Measurements from ENCODE around the gene EMC7. TPM values are rescaled to one million over a fixed set of nuclear protein-coding genes. Genes with fewer than 3 reads are reported as not detected.

Gene EMC7
- total and polyA plus RNA-seq, 9 donors = 27.4 to 118 (median 41.5) TPM

- Histone ChIP-seq H3K4me3 (peak overlapping the region; percentile 89), H3K27ac (no peak overlapping the region), H3K27me3 (no peaks in the 10 kb centered on the region), H3K4me1 (ENCODE audit: insufficient read depth) (peaks cover 2% of the 10 kb centered on the region), H3K9me3 (no peaks in the 10 kb centered on the region), H3K36me3 (no peaks in the 10 kb centered on the region)
- intact Hi-C loops (cut with DNase I) = no loop called here
- no peak for TF ChIP-seq POLR2A (IDR thresholded peaks at IDR 0.05)
- TF ChIP-seq EP300 (IDR thresholded peaks at IDR 0.05) = no peak
- TF ChIP-seq CTCF (IDR thresholded peaks at IDR 0.05) = no peak
- DNase-seq = no peak
- 64 to 75% (median 72%) methylated on average over 1 of the region's 1 CpG for WGBS, 3 donors
Observed at GRCh38 chr15:34039790-34040113, 61.9 kb downstream of the EMC7 start.

GRCh38 chr15:34038871-34039789 lies 62.5 kb downstream of the EMC7 start, which contains the start of gene AVEN:
Gene AVEN, minus strand, starts transcription at chr15:34039204. Its CDS starts 158 bp downstream, at chr15:34039046.
- Histone ChIP-seq H3K4me3 (peak within 1 kb of the TSS; percentile 89), H3K36me3 (no peaks in the 10 kb centered on the region), H3K27ac (peak within 1 kb of the TSS; percentile 69 to 96), H3K4me1 (ENCODE audit: insufficient read depth) (peaks cover 2% of the 10 kb centered on the region), H3K27me3 (no peaks in the 10 kb centered on the region), H3K9me3 (no peaks in the 10 kb centered on the region)
- 1 to 2% (median 1%) methylated on average over 52 to 82 of the region's 82 CpGs for WGBS, 3 donors
- intact Hi-C loops (cut with DNase I) = no loop called here
- peak; percentile 32 to 75 (median 57) for DNase-seq
- TF ChIP-seq EP300 (IDR thresholded peaks at IDR 0.05) = no peak
- no peak for TF ChIP-seq CTCF (IDR thresholded peaks at IDR 0.05)
- TF ChIP-seq POLR2A (IDR thresholded peaks at IDR 0.05) = no peak

- no peaks in the 10 kb centered on the region for H3K27me3 ChIP-seq
- 0 to 1% (median 1%) methylated on average over 34 to 69 of the region's 70 CpGs for WGBS, 3 donors
Observed at GRCh38 chr15:34038023-34038870, 63.4 kb downstream of the EMC7 start.

More at GRCh38 chr15:34038023-34038870, 63.4 kb downstream of the EMC7 start:
- intact Hi-C loops (cut with DNase I) = no loop called here
- H3K4me1 ChIP-seq (ENCODE audit: insufficient read depth) = peaks cover 2% of the 10 kb centered on the region
- DNase-seq = peak; percentile 74 to 90 (median 83)
- TF ChIP-seq POLR2A (IDR thresholded peaks at IDR 0.05) (peak; percentile 56), EP300 (IDR thresholded peaks at IDR 0.05) (no peak)
- H3K36me3 ChIP-seq = no peaks in the 10 kb centered on the region
- no peaks in the 10 kb centered on the region for H3K9me3 ChIP-seq
- peak overlapping the region; percentile 69 to 96 for H3K27ac ChIP-seq
- H3K4me3 ChIP-seq = peak overlapping the region; percentile 89

Other genes with a start within 250 kb of the EMC7 start
- gene CHRM5, start 133.4 kb downstream of the EMC7 start, total RNA-seq = under 1 TPM in 1 of 7 donors, not detected in 6; 0.08 TPM
- gene CHRM5, start 133.4 kb downstream of the EMC7 start, polyA plus RNA-seq = not detected
- 10 to 100 TPM in 6 of 7 donors, 1 to 10 TPM in 1; 9.0 to 13.0 (median 11.5) TPM for gene AVEN, start 62.7 kb downstream of the EMC7 start, total RNA-seq
- 10 to 100 TPM in 1 of 2 donors, 1 to 10 TPM in 1; 9.3 to 20.9 TPM for gene AVEN, start 62.7 kb downstream of the EMC7 start, polyA plus RNA-seq
- gene PGBD4, start 221 bp upstream of the EMC7 start, total RNA-seq = 1 to 10 TPM in 4 of 7 donors, under 1 TPM in 3; 0.69 to 1.6 (median 1.1) TPM
- gene PGBD4, start 221 bp upstream of the EMC7 start, polyA plus RNA-seq = 1 to 10 TPM in 1 of 2 donors, under 1 TPM in 1; 0.46 to 1.0 TPM
- 10 to 100 TPM; 23.7 to 52.2 (median 37.4) TPM for gene KATNBL1, start 108.2 kb upstream of the EMC7 start, total RNA-seq
- 10 to 100 TPM; 12.9 to 27.1 TPM for gene KATNBL1, start 108.2 kb upstream of the EMC7 start, polyA plus RNA-seq
- 100 to 1,000 TPM in 1 of 7 donors, 10 to 100 TPM in 6; 84.4 to 107 (median 89.9) TPM for gene EMC4, start 123.2 kb upstream of the EMC7 start, total RNA-seq
- 100 to 1,000 TPM; 148 to 178 TPM for gene EMC4, start 123.2 kb upstream of the EMC7 start, polyA plus RNA-seq
- gene SLC12A6, start 235.9 kb upstream of the EMC7 start, total RNA-seq = 10 to 100 TPM in 5 of 7 donors, 1 to 10 TPM in 2; 7.1 to 13.2 (median 11.4) TPM
- gene SLC12A6, start 235.9 kb upstream of the EMC7 start, polyA plus RNA-seq = 10 to 100 TPM in 1 of 2 donors, 1 to 10 TPM in 1; 6.9 to 19.7 TPM
- gene NOP10, start 241.3 kb upstream of the EMC7 start, total RNA-seq = 100 to 1,000 TPM in 1 of 7 donors, 10 to 100 TPM in 6; 46.5 to 117 (median 53.0) TPM
- 100 to 1,000 TPM in 1 of 2 donors, 10 to 100 TPM in 1; 96.5 to 189 TPM for gene NOP10, start 241.3 kb upstream of the EMC7 start, polyA plus RNA-seq
- not detected for gene NUTM1, start 241.5 kb upstream of the EMC7 start, total RNA-seq
- not detected for gene NUTM1, start 241.5 kb upstream of the EMC7 start, polyA plus RNA-seq